HG03097 (cell line): ENCODE data around the gene SHROOM4.

Experiments used
- ATAC-seq: cut with Tn5 transposase; IDR thresholded peaks from one replicate; pipeline ENCODE4 v1.9.1; 2021; ENCODE audit not compliant: unreplicated experiment, low FRiP score

Gene SHROOM4, protein sequence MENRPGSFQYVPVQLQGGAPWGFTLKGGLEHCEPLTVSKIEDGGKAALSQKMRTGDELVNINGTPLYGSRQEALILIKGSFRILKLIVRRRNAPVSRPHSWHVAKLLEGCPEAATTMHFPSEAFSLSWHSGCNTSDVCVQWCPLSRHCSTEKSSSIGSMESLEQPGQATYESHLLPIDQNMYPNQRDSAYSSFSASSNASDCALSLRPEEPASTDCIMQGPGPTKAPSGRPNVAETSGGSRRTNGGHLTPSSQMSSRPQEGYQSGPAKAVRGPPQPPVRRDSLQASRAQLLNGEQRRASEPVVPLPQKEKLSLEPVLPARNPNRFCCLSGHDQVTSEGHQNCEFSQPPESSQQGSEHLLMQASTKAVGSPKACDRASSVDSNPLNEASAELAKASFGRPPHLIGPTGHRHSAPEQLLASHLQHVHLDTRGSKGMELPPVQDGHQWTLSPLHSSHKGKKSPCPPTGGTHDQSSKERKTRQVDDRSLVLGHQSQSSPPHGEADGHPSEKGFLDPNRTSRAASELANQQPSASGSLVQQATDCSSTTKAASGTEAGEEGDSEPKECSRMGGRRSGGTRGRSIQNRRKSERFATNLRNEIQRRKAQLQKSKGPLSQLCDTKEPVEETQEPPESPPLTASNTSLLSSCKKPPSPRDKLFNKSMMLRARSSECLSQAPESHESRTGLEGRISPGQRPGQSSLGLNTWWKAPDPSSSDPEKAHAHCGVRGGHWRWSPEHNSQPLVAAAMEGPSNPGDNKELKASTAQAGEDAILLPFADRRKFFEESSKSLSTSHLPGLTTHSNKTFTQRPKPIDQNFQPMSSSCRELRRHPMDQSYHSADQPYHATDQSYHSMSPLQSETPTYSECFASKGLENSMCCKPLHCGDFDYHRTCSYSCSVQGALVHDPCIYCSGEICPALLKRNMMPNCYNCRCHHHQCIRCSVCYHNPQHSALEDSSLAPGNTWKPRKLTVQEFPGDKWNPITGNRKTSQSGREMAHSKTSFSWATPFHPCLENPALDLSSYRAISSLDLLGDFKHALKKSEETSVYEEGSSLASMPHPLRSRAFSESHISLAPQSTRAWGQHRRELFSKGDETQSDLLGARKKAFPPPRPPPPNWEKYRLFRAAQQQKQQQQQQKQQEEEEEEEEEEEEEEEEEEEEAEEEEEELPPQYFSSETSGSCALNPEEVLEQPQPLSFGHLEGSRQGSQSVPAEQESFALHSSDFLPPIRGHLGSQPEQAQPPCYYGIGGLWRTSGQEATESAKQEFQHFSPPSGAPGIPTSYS (N-terminal part only)

DNA sequence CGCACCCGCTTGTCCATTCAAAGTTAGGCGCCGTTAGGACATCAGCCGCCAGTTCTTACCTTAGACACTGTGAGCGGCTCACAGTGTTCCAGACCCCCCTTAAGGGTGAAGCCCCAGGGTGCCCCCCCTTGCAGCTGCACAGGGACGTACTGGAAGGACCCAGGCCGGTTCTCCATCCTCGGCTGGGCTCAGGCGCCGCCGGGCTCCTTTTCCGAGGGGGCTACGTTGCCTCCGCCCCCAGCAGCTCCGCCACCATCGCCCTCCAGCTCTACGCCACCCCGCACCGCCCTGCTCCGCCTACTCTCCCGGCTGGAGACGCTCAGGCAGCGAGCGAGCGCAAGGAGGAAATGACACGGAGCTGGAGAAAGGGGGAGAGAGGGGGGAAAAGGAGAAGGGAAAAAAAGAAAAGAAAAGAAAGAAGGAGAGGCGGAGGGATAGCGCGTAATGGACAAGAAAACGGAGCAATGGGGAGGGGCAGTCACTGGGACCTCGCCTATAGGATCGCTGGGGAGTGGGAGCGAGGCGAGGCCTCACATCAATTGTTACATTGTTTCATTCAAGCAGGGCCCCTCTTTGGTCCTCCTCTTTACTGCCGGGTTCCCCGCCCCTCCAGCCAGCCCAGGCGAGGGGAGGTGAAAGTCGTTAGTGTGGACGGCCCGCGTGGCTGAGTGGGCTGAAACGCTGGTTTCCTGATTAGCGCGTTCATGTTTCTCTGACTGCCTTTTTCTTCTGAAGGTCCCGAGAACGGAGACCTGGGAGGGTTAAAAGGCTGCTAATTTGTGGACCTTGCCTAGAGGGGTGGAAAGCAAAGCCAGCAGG, at the start of gene SHROOM4:
Gene SHROOM4, minus strand, starts transcription at position 352 of the 819 bp plus-strand sequence. Its CDS starts 176 bp downstream, at position 176.
- ATAC-seq: no peak

DNA sequence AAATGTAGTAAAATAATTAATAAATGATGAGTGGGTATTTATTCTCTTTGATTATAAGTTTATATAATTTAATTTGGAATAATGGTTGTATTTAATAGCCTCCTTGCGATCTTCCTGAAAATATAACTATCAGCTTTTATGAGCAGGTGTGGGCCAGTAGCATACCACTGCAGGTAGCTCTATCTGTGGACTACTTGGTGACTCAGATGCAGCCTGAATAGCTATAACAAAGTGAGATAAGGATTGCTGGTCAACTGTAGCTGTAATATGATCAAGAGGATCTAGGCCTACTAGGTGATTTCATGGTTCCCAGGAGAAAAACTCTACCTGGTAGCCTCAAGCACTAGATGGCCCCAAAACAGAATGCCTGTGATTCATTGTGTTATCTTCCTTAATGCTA, 49.5 kb upstream of the SHROOM4 start:
- ATAC-seq: no peak

DNA sequence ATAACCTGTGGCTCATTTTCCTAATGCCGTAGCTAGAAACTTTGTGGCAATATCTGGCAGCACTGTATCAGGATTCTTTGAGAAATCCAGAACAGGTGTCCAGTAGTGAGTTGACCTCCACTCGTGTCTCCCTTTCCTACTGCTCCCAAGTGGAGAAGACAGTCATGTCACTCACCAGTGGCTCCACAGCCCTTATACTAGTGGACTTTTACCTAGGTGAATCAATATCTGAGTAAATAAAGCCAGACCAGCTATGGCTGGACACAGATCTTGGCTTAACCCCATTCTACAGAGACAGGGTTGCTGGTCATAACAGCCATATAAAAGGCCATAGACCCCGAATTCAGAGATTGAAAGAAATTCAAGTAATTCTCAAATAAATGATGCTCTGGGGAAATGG, 46.5 kb upstream of the SHROOM4 start:
- no peak for ATAC-seq

GRCh38 chrX:50858548-50858947, 44.6 kb upstream of the SHROOM4 start:
- no peak for ATAC-seq

- no peak for ATAC-seq
Observed at GRCh38 chrX:50853399-50853798, 39.4 kb upstream of the SHROOM4 start.

DNA sequence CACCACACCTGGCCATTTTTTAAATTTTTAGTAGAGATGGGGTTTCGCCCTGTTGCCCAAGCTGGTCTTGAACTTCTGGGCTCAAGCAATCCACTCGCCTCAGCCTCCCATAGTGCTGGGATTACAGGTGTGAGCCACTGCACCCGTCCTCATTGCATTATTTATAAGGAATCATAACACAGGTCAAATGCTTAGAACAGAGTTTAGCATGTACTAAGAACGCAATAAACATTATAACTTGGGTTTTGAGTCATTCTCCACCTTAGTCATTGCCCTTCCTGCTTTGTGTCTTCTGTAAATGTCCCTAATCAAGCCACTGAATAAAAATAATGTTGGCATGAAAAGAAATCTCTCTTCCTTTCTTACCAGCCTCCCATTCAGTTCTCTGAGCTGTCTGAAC, 38.5 kb upstream of the SHROOM4 start:
- ATAC-seq: no peak

GRCh38 chrX:50842221-50842620, 28.2 kb upstream of the SHROOM4 start:
- no peak for ATAC-seq

GRCh38 chrX:50839730-50840129, 25.7 kb upstream of the SHROOM4 start:
- ATAC-seq: no peak

- ATAC-seq: no peak
Observed at GRCh38 chrX:50838820-50839600, 25.0 kb upstream of the SHROOM4 start.

DNA sequence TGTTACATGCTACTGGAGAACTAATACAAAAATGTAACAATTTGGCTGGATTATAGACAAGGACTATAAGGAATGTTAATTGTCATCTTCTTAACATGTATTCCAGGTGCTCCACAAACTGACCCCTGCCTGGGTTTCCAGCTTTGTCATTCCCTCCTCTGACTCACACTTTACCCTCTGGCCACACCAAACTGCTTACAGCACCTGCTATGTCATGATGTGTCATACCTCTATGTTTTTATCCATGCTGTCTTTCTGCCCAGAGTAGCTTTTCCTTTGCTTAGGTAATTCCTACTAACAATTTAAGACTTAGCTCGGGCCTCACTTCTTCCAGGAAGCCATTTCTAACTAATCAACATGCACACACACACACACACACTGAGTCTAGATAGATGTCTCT, 14.0 kb upstream of the SHROOM4 start:
- ATAC-seq: no peak

GRCh38 chrX:50825825-50826224, 11.8 kb upstream of the SHROOM4 start:
- ATAC-seq: no peak

- ATAC-seq: no peak
Observed at GRCh38 chrX:50818986-50819385, 5.0 kb upstream of the SHROOM4 start.

DNA sequence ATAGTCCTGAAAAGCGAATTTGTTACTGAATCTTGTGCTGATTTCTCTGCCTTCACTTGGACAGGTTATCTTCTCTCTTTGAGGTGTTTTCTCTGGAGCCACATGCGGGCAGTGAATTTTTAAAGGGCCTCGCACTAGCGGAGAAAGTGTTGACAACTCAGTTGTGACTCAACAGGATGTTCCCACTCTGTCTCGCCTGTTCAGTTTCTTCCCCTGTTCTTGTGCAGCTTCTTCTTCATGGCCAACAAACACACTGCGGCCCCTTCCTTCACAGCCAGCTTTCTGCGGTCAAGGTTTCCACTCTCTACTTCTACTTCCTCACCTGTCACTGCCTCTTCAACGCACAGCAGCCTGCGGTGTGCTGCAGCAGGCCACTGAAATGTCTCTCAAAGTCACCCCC, 1.1 kb upstream of the SHROOM4 start:
- ATAC-seq: no peak

- no peak for ATAC-seq
Observed at GRCh38 chrX:50814701-50815100, 707 bp upstream of the SHROOM4 start.

DNA sequence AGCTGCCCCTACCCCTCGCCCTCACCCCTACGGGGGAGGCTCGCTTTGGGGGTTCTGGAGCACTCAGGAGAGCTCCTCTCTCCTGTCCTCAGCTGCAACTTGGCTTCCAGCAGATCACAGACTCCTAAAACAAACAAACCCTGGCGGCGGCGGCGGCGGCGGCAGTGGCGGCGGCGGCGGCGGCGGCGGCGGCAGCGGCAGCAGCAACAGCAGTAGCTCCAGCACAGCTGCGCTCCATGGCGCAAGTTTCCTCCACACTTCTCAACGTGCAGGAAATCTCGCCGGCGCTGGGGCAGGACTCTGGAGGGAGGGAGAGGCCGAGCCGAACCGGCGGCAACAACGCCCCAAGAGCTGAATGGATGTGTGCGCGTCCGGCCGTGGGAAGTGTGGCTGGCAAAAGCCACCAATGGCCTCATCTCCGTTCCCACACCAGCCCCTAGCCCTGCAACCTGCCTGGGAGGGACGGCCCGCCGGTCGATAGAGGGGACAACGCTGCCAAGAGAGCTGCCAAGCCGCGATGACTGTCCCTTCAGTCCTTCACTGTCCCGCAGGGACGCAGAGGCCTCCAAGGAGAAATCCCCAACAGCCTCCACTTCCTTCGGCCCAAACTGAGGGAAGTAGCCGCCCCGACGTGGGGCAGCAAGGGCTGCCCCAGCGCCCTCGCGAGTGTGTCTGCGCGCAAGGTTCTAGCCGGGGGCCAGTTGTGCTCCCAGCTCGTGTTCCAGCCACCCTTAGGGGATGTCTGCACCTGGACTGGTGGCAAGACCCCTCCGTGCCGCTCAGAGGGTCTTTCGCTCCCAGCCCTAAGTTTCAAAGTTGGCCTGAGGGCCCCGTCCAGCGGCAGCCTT, 775 bp downstream of the SHROOM4 start:
- ATAC-seq: no peak

DNA sequence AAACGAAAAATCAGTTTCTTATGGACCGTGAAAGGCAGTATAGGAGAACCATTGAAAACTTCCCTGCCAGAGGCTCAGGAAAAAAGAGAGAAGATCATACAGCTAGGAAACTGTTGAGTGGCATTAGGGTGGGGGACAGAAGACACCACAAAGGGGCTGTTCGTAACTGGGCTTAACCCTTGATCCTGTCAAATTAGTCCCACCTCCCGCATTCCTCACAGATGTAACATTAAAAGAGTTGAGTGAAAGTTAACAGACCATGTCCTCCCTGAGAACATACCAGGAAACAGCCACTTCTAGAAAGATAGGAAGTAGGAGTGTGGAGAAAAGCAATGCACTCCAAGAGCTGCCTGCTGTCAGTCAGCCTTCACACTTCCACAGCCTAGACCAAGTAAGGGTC, 8.7 kb downstream of the SHROOM4 start:
- ATAC-seq: no peak

- ATAC-seq: no peak
Observed at GRCh38 chrX:50801135-50801534, 12.9 kb downstream of the SHROOM4 start.

DNA sequence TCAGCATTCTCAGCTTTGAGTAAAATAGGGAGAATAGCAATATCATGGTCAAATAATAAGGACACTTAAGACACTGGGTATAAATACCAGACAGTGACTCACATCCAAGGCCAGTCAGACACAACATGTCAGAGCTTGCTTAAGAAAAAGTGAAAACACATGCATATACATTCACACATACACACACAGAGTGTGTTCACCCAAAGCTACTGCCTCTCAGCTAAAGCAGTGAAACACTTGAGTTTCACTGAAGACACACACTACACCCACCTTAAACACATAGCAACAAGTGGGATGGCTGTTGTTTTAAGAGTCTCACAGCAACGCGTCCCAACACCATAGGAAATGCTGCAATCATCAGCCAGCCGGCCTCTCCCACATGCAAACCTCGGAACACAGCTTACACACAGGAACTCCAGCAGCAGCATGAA, 14.4 kb downstream of the SHROOM4 start:
- no peak for ATAC-seq
